Left ventricle myocardium superior (tissue), 1 donor: ENCODE results near the gene GPD1L. TPM values are rescaled to one million over a fixed set of nuclear protein-coding genes. Genes with fewer than 3 reads are reported as not detected.
"Not testable (repeated sequence)": the region's sequence is repeated elsewhere in the genome, so short reads cannot be mapped to it uniquely, and the experiment has no call there.

Experiments
- ATAC-seq: fragments of 200-7000 bp; cut with Tn5 transposase; one replicate; pipeline ENCODE4 v1.9.1; 2020; ENCODE audit warnings: mild to moderate bottlenecking, moderate library complexity
- DNase-seq: peaks from one replicate; pipeline ENCODE4 v3.0.0-alpha.2; 2020
- intact Hi-C: fragments of 100-400 bp; cut with micrococcal nuclease; formaldehyde crosslinking; loops from one replicate; pipeline ENCODE4 v1.11.0; 2022
- total RNA-seq: library from RNA; stranded (reverse); fragmentation: NEBNext Ultra II Directional; extraction: Animal tissue kit (Norgen Biotek cat#: 25700); gene quantifications from one replicate; pipeline ENCODE4 v1.2.1, GENCODE V29; 2021
- donor health status: DM: no; HTN: yes; CAD: no; lungs with severe emphysema.

GPD1L gene
- total RNA-seq, 1 donor from 2014 or later, result 246 TPM

GRCh38 chr3:32165442-32165841 lies 59.0 kb downstream of the GPD1L start:
- no peak for ATAC-seq
- no peak for DNase-seq
- intact Hi-C loops, result no loop called here

GRCh38 chr3:32166654-32167053 lies 60.2 kb downstream of the GPD1L start:
- ATAC-seq, result no peak
- DNase-seq, result no peak
- intact Hi-C loops, result no loop called here

DNA sequence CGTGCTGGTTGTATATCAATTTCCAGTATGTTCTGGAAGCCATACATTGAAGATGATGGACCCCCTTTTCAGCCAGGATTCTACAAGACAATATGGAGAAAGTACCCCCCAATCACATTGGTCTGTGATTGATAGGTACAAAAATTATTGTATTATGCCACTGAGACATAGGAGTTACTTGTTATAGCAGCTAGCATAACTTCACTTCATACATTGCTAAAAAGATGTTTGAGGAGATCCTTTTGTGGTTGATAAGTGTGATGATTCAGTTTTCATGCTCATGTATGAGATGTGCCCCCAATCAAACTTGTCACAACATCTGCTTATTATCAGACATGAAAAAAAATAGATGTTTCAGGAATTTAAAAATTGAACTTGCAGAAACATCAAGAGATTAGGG lies 66.0 kb downstream of the GPD1L start:
- no peak for ATAC-seq
- DNase-seq, result no peak
- intact Hi-C loops, result no loop called here

GRCh38 chr3:32175607-32176197 lies 69.3 kb downstream of the GPD1L start:
- DNase-seq (no peak), ATAC-seq (no peak)
- intact Hi-C loops, result no loop called here

DNA sequence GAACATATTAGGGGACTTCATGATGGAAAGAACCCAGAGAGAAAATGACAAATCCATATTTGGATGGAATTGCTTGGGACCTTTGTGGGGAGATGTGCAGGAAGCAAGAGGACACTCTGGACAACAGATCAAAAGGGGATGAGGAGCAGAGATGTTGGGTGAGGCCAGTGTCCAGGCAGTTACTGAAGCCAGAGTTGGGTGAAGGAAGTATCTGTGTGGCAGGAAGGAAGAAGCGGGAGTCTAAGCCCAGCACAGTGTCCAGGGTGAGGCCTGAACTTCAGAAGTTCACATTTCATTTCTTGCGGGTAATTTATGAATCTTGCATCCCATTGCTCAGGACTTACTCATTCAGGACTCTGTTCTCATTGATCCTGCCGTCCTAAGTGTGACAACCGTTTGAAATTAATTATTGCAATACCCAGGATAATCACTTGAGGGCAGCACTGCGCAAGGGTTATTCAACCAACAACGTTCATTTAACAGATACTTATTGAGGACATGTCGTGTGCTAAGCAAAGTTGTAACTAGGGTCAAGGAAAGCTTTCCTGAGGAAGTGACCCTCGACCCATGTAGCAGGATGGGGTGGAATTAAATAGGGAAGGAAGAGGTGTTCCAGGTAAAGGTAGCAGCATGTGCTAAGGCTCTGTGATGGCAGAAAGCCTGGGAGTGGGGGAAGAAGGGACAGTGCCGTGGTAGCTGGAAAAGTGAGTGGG lies 70.7 kb downstream of the GPD1L start:
- ATAC-seq, result peak; percentile 70
- intact Hi-C loops, result no loop called here
- no peak for DNase-seq

- intact Hi-C loops, result no loop called here
- ATAC-seq (peak; percentile 92), DNase-seq (no peak)
Observed at GRCh38 chr3:32177702-32178198, 71.3 kb downstream of the GPD1L start.

DNA sequence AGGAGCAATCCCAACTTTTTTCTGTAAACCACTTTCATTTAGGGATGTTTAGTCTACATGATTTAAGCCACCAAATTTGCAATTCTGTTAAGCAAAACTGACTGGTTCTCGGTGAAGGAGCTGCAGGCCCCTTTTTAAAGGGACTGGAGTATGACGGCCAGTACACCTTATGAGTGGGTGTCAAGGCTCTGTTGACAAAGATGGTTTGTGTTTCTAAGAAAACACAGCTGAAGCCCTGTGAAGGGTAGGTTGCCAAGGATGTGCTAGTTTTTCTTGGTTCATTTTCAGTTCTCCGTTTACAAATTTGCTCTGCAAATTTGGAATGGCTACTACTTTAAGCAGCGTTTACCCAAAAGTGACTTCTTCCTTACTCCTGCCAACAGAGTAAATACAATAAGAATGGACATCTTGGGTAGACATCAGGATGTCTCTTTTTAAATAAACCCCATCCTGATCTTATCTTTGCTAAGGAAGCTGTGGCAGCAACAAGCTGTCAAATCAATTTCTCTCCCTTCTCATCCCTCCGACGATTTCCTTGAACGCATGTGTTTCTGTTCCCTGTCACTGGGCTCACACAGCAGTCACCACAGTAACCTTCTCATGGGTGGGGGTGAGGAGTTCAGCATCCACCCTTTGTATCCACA lies 73.8 kb downstream of the GPD1L start:
- ATAC-seq (no peak), DNase-seq (no peak)
- intact Hi-C loops, result no loop called here

DNA sequence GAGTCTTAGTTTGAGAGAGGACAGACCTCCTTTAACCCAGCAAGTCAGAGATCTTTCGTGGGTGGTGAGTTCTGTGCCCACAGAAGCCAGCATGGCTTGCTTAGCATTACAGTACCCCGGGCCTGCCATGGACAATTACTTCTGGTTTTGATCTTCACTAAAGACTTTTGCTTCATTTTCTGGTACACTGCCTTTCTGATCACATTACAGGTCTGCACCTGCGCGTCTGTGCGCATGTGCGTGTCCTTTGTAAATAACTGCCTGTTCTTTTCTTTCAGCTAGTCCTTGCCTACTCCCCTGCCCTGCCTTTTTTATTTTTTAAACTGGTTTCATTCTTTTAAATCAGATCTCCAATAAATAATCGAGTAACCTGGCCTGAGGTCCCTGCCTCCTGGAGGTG lies 74.9 kb downstream of the GPD1L start:
- DNase-seq, result no peak
- intact Hi-C loops, result no loop called here
- ATAC-seq, result no peak

DNA sequence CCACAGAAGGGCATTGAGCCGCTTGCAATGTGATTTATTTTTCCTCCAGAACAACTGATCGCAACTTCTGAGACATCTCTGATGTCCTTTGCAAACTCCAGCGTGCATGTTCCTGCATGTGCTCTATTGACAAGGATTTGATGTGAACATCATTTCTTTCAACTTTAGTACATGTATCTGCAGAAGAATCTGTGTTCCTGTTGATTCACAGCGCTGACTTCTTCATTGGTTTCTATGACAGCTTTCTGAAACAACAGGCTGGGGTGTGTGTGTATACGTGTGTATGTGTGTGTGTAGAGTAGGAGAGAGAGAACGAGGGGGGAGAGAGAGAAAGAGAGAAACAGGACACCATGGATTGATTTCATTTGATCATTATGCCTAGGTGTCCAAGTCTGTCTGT lies 75.4 kb downstream of the GPD1L start:
- no peak for DNase-seq
- intact Hi-C loops, result no loop called here
- no peak for ATAC-seq

- intact Hi-C loops, result no loop called here
- DNase-seq (no peak), ATAC-seq (no peak)
Observed at GRCh38 chr3:32184187-32184730, 77.8 kb downstream of the GPD1L start.

- intact Hi-C loops, result no loop called here
- no peak for DNase-seq
- no peak for ATAC-seq
Observed at GRCh38 chr3:32186097-32186496, 79.7 kb downstream of the GPD1L start.

DNA sequence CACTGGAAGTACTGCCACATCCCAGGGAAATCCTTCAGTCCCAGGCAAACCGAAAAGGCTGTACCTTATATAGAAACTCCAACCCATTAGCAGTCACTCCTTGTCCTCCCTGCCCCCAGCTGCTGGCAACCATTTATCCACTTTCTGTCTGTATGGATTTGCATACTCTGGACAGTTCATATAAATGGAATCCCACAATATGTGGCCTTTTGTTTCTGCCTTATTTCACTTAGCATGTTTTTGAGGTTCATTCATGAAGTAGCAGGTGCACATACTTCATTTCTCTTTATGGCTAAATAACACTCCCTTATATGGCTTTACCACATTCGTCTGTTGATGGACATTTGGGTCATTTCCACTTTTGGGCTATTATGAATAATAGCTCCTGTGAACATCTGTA lies 80.5 kb downstream of the GPD1L start:
- no peak for ATAC-seq
- intact Hi-C loops, result no loop called here

GRCh38 chr3:32189693-32190092 lies 83.3 kb downstream of the GPD1L start:
- no peak for DNase-seq
- intact Hi-C loops, result no loop called here
- ATAC-seq, result no peak

More for the DNA sequence above, 80.5 kb downstream of the GPD1L start:
- no peak for DNase-seq

DNA sequence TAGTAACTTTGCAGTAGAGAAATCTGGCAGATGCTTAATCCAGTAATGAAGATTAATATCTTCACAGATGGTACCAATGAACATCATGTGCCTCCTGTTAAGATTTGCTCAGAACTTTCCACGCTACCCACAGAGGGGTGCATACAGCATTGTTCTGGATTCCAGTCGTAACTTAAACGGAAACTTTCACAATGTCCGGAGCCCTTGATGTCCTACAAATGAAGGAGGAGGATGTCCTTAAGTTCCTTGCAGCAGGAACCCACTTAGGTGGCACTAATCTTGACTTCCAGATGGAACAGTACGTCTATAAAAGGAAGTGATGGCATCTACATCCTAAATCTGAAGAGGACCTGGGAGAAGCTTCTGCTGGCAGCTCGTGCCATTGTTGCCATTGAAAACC lies 84.1 kb downstream of the GPD1L start:
- ATAC-seq, DNase-seq, intact Hi-C loops: not testable (repeated sequence)

GRCh38 chr3:32193101-32193500 lies 86.7 kb downstream of the GPD1L start:
- ATAC-seq (no peak), DNase-seq (no peak)
- intact Hi-C loops, result no loop called here

DNA sequence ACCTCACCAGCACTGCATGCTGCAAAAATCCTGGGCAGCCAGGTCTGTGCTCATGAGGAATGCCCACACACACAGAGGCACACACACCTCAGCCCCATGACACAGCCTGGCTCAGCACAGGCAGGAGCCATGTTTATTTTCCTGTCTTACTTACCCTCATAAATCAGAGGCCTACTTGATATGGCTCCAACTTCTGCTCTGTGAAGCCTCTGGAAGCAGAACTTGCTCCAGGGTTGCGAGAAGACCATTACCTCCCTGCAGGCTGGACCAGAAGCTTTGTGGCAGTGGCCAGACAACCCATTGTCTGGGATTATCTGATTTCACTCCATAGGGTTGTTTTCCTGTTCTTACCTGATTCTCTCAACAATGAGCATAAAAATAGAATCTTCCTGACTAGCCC lies 88.2 kb downstream of the GPD1L start:
- DNase-seq (no peak), ATAC-seq (peak; percentile 41)
- intact Hi-C loops, result no loop called here

- DNase-seq (no peak), ATAC-seq (no peak)
- intact Hi-C loops, result no loop called here
Observed at GRCh38 chr3:32195995-32196540, 89.6 kb downstream of the GPD1L start.

DNA sequence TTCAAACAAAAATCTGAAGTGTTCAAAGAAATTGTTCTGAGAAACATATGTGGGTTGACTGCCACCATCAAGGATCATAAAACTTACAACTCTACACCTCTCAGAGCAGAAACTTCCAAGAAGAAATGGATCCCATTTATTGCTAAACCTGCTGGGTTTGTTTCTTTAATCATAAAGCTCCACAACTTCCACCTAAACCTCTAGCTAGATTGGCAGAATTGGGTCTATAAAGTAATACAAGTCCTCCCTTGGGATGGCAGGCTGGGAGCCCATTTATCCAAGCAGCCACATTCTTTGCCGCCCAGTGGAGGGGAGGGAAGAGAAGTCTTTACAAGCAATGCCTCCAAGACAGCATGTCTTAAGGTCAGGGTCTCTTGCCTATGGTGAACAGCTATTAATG lies 91.6 kb downstream of the GPD1L start:
- ATAC-seq (no peak), DNase-seq (no peak)
- intact Hi-C loops, result no loop called here

DNA sequence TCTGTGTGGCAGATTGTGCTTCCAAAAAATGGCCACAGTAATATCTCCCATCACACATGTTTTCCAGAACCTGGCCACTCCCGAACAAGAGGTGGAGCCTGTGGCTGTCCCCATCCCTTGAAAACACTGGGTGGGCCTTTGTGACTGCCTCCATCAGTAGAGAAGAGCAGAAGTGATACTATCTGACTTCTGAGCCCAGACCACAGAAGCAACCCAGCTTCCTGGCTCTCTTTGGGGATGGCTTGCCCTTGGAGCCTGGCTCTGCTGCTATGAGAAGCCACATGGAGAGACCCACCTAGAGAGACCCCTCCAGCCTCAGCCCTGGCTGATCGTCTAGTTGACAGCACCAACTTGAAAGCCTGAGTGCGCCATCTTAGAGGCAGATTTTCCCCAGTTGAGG lies 92.3 kb downstream of the GPD1L start:
- no peak for ATAC-seq
- no peak for DNase-seq
- intact Hi-C loops, result no loop called here

DNA sequence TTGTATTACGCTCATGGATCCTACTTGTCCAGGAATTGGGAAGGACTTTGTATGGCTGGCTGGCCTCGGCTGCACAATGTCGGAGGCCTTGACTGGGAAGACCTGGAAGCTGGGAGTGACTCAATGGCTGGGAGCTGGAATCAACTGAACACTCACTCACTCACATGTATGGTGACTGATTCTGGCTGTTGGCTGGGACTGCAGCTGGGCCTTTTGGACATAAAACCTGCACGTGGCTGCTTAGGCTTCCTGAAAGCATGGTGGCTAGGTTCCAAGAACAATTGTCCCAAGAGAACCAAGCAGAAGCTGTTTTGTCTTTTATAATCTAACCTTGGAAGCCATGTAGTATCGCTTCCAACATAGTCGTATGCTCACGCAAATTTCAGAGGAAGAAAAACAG lies 94.1 kb downstream of the GPD1L start:
- DNase-seq (peak; percentile 81), ATAC-seq (peak; percentile 90)
- intact Hi-C loops, result no loop called here
